T-helper 1 cell (primary cell): Measurements from ENCODE around the gene SV2B.

ENCODE experiments used
- DNase-seq, 5 donors: peaks; one replicate each; pipeline ENCODE4 v3.0.0-alpha.2; 2012 to 2020

The SV2B gene

DNA sequence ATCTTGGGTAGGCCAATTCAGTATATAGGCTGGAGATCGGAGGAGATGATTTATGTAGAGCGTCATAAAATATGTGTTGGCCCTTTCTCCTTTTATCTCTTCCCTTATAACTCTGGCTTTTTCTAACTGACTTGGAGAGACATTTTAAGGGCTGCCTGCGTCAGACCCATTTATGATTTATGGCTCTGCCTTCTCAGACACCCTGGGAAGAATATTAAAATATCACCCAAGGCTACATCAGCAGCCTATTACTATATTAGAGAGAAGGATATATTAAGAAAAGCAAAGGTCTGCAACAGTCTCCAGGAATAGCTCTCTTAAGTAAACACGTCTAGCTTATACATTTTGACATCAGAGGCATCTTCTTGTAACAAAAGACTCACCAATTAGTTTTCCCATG, 179.4 kb downstream of the SV2B start:
- no peak for DNase-seq

DNA sequence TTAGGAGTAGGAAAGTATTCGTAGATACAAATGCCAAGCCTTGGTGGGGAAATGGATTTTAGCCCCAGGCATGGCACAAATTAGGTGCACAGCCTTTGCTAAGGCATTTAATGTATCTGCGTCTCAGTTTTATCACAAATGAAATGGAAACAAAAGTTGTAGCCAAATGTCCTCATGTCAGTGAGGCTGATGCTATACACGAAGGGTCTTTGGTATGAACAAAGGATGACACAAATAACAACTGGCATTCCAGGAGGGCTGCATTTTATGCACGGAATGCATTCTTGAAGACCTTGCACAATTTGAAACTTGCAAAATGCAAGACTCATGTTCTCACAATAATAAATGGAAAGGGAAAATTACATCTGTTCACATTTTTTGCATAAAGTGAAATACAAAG, 181.9 kb downstream of the SV2B start:
- no peak for DNase-seq

DNA sequence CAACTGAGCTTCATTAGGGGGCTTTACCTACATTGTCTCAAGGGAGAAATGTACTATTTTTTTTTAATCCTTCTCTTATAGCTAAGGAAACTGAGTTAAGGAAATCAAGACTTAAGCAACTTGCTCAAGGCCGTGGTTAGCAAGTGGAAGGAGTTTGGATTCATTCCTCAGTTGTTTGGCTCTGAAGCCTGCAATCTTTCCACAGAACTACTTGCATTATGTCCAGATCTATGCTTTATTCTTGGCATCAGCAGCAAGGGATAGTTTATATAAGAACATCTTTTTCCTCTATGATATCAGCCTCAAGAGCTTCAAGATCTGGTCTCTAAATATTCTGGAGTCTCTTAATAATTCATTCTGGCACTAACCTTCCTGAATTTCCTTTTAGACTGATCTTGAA, 182.4 kb downstream of the SV2B start:
- DNase-seq: no peak

DNA sequence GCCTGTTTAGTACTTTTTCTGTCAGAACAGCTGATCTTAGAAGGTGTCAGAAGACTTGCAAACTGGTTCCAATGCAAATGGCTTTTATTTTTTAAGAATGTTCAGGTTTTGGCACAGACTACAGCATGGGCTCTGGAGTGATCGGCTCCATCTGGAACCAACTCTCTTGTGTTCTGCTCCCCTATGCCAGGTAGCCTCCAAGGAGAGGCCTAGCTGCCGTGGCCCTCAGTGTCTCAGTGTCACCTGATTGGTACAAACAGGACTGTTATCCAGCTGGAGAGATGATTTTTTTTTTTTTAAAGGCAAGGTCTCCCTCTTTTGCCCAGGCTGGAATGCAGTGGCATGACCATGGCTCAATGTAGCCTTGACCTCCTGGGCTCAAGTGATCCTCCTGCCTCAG, 183.1 kb downstream of the SV2B start:
- no peak for DNase-seq

DNA sequence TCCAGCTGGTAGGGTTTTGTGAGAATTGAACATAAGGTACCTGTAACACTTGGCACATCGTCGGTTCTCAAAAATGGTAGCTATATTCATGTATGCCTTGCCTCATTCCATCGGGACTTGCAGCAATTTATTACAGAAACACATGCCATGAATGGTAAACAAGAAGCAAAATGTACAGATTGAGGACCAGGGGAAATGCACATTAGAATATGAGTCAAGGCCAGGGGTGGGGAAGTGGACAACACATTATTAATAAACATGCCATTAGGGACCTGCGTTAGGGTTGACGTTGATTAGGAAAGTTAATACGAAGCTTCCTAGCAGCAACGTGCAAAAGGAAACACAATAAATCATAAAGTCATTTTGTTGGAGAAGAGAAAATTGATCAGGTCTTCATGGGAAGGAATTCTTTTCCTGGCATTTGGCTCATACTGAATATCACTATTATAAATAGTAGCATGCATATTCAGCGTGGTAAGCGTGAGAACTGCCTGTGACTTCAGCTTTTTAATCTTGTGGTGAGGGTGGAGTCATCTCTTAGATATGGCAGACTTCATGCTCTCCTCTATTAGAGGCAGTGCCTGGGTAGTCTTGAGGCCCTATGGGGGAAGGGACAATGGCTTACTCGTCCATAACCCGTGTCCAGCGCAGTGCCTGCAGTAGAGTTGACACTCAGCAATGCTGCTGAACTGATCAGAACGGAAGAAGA, 184.9 kb downstream of the SV2B start:
- no peak for DNase-seq

DNA sequence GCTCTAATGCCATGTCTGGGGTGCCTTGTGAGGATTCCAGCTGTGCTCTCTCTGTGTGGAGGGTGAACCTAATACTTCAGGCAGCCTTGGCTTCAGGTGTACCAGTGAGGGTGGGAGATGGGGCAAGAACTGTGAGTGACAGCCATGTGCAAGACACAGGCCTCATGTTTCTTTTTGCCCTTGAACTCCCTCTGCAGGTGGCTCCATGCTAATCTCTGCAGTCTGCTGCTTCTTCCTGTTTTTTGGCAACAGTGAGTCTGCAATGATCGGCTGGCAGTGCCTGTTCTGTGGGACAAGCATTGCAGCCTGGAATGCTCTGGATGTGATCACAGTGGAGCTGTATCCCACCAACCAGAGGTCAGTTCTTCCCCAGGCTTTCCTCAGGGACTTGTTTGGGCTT, 189.3 kb downstream of the SV2B start:
- no peak for DNase-seq

DNA sequence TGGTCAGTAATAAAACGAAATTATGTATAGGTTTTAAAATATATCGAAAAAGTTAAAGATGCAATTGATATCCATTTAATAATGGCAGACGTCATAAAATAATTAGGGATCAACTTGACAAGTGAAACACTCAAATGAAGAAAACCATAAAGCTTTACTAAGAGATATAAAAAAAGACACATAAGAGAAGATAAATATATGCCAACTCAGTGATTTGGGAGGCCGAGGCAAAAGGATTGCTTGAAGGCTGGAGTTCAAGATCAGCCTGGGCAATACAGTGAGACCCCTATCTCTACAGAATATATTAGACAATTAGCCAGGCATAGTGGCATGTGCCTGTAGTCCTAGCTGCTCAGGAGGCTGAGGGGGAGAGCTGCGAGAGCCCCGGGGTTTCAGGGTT, 190.5 kb downstream of the SV2B start:
- DNase-seq: no peak

DNA sequence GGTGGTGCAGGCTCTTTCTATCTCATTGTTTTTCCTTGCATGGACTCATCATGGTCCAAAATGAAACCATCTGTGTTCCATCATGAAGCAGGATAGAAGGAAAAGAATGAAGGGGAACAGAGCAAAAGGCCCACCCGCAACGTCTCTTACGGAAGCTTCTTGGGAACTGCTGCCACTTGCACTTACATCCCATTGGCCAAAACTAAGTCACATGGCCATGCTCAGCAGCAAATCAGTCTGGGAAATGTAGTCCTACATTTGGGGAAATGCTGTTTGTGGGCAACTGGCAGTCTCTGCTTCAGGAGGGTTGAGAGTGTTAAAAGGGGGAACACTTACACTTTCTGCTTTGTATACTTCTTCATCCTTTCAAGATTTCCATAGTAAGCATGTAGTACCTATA, 191.6 kb downstream of the SV2B start:
- DNase-seq: no peak

DNA sequence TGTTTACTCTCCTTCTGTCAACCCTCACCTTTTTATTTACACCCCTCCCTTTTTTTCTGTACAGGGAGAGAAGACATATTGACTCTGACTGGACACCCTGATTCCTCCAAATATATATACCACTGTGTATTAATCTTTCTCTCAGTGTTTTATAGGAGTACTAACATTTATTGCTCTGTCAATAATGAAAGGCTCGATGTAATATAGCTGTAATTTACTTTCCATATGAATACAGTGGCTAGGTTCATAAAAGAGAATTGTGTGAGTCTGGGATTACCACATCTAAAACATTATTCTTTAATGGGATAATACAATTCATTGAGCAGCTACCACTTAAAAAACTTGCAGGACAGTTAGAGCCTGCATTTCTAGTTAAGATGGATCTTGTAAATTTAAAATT, 194.3 kb downstream of the SV2B start:
- no peak for DNase-seq

DNA sequence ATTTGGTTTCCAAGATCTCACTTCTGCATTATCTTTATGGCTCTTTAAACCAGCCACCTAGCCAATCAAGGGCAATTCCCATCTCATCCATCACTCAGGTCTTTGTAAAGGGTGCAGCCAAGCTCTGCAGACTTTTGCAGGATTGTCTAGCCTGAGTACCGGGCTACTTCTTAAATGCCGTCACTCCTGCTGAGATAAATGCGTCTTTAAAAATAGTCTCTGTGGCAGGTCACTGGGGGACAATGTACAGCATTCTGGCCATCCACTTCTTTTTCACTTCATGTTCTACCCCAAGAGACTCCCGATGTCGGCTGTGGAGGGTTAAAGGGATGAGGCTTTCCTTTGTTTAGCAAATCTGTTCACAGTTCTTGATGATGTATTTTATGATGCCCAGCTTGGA, 194.7 kb downstream of the SV2B start:
- no peak for DNase-seq

DNA sequence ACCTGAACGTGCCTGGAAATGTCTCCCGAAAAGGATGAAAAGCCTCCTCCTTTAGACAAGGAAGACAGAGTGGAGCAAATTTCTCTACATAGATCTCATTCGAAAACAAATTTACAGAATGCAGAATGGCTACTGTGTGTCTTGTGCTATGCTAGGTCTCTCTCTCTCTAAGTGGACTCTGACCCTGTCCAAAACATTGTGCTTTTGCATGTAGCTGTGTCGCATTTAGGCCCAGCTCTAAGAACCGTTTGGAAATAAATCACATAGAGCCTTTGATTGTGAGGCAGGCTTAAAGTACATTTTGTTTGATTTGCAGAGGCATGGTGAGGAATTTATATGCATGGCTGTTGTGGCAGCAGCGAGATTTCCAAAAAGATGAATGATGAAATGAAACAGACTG, 198.0 kb downstream of the SV2B start:
- DNase-seq: no peak

DNA sequence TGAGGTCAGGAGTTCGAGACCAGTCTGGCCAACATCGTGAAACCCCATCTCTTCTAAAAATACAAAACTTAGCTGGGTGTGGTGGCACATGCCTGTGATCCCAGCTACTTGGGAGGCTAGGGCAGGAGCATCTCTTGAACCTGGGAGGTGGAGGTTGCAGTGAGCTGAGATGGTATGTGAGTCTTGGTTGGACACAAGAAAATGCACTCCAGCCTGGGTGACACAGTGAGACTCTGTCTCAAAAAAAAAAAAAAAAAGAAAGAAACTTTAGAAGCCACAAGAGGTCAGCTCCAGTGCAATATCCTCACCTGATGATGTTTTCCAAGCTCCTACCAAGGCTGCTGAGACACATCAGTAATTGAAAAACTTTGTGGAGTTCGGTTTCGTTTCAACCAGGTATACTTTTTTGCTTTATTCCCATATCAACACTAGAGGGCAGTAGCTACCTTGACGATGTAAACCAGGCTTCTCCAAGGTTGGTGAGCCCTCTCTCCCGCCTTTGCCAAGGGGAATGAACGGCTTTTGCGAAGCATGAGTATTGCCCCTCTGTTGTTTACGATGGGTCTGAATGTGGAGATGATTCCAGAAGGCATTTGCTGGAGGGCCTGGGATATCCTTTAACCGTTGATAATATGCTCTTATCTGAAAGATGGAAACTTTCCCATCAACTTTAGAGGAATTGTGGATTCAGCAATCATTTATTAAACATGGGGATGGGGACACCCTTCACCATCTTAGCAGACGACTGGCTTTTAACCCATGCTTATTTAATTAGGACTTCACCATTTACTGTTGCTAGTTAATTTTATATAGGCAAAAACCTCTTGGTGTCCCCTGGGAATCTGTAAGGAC, 202.8 kb downstream of the SV2B start:
- DNase-seq: peak in 2 of 5 donors; percentile 21 to 50

DNA sequence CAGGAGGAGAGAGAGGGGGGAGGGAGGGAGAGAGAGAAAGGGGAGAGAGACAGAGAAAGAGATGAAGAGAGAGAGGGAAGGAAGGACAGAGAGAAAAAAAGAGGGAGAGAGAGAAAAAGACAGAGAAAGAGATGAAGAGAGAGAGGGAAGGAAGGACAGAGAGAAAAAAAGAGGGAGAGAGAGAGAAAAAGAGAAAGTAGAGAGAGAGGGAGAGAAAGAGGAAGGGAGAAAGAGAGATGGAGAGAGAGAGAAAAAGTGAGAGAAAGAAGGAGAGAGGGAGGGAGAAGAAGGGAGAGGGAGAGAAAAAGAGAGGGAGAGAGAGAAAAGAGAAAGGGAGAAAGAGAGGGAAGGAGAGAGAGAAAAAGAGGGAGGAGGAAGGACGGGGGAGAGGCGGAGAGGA, 204.2 kb downstream of the SV2B start:
- DNase-seq: no peak

DNA sequence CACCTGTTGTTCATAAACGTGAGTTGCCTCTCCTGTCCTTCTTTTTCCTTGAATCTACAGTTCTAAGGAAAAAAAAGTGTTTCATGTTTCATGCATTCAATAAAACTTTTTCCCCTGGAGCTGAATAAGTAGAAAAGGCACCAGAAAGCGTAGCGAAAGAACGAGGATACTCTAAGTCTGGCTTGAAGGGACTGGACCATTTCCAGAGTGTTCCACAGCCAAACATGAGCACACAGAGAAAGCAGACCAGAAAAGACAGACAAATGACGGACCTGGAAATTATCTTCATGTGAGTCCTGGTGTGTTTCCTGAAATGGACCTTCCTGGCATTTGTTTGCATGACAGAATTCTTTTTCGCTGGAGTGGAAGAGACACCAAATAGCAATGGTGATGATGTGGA, 204.7 kb downstream of the SV2B start:
- no peak for DNase-seq

DNA sequence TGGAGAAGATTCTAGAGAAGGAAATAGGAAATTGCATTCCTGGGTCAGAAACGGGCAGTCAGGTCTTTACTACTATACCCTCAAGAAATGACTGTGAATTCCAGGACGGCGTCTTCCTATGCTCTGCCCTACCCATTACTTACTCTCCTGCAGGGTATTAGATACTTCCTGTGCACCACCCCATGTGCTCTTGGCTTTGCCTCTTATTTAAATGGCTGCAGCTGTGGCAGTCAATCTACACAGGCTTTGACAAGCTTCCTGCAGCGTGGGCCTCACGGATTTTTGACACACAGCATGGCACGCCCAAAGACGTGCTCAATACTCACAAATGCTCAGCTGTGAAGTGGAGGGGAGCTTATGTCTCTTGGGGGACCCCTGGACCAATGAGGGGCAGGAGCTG, 206.1 kb downstream of the SV2B start:
- DNase-seq: no peak

DNA sequence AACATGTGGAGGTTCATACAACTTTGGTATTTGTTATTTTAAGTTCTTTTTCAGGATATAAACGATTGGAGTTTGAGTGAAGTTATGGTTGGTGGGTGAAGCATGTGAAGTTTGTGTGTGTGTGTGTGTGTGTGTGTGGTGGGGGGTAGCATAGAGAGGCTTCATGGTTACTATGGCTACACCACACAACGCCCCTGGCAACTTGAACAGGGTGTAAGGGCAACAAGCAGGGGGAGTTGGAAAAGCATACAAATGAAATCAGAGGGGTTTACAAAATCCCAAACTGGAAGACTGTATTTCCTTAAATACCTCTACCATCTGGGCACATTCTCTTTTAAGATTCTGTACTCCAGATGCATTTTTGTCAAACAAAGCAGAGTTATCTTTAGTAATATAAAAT, 207.5 kb downstream of the SV2B start:
- DNase-seq: no peak

DNA sequence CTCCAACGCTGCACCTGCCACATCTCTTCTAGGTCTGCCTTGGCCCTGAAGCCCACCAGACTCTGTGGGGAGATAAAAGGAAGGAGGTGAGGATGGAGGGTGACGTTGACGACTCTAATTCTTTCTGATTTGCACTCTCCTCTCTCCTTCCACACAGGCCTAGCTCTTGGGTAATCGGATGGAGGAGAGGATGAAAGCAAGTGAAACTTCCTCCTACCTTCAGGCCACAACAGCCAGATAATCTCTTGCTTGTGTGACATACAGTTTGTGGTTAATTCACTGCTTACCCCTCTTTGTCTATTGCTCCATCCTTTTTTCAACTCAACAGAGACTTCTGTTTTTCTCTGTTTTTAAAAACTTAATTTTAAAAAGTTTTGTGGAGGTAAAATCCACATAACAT, 208.1 kb downstream of the SV2B start:
- DNase-seq: peak in 1 of 5 donors; percentile 12

DNA sequence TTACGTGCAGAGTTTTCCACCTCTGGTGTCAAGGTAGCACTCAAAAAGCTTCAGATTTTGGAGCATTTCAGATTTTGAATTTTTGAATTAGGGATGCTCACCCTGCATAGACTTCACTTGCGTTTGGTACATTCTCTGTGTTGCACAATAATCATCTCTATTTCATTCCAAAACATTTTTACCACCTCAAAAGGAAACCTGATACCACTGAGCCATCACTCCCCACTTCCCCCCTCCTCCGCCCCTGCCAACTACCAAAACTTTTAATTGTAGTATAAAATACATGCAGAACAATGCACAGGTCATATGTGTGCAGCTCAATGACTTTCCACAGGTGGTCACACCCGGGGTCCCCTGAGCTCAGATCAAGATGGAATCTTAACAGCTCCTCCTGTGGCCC, 208.8 kb downstream of the SV2B start:
- no peak for DNase-seq

DNA sequence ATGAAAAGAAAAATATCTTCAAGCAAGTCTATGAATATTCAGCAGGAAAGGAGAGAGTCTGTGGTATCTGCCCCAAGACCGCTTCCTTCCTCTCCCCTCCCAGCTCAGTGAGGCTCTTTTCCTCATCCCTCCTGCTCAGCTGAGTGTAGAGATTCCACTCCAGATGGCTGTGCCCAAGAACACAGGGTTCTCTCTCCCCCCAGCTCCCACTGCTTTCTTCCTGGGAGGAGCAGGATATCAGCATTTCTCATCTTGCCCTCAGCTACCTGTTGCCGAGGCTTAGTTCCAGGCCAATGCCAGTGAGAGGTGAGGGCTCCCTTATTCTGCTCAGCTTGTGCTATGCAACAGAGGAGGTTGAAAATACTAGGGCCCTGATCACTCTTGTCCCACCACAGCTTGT, 211.9 kb downstream of the SV2B start:
- DNase-seq: peak in 3 of 5 donors; percentile 5 to 37 (median 26)

DNA sequence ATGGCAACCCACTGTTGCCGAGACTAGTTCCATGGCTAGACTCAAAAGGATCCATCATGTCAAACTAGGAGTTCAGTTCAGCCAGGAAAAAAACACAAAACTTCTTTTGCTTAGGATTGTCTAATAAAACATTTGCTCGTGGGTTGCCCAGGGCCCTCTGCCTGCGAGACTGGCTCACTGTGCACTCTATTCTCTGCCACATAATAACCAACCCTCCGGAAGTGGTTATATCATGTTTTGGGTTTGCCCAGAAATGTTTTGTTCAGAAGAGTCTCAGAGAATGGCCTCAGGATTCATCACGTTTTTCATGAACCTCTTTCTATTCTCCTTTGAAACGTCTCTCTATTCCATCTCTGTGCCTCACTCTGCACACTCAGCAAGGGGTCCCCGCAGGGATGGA, 216.1 kb downstream of the SV2B start:
- DNase-seq: no peak

DNA sequence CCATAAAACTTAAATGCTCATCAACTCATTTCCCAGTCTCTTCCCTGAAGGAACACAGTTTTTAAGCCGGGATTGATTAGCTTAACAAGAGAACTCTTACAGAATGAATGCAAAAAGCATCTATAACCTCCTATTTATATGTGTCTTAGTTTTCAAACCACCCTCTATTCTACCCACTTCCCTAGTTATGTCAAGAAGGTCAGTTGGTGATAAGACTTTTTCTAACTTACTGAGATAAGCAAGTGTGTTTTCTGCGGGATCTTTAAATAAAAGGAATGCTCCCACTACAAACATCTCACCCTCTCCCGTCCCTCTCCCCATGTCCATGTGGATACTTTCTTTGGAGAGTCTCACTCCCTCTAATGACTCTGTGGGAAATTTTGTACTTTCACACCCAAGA, 218.5 kb downstream of the SV2B start:
- no peak for DNase-seq

DNA sequence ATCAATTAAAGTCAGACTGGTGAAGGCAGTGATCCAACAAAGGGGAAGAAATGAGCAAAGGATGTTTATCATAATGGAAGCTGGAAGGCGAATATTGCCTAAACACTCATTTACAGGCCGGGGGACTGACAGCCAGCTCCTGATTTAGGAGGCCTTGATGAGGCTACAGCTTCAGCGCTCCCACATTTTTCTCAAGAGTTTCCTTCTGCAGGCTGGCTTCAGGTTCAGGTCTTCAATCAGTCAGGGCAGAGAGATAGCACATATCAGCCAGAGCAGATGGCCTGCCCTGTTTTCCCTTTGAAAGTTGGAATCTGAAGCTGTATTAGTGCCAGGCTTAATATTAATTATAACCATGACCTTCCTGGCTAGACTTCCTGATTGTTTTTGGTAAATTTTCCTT, 218.9 kb downstream of the SV2B start:
- no peak for DNase-seq

DNA sequence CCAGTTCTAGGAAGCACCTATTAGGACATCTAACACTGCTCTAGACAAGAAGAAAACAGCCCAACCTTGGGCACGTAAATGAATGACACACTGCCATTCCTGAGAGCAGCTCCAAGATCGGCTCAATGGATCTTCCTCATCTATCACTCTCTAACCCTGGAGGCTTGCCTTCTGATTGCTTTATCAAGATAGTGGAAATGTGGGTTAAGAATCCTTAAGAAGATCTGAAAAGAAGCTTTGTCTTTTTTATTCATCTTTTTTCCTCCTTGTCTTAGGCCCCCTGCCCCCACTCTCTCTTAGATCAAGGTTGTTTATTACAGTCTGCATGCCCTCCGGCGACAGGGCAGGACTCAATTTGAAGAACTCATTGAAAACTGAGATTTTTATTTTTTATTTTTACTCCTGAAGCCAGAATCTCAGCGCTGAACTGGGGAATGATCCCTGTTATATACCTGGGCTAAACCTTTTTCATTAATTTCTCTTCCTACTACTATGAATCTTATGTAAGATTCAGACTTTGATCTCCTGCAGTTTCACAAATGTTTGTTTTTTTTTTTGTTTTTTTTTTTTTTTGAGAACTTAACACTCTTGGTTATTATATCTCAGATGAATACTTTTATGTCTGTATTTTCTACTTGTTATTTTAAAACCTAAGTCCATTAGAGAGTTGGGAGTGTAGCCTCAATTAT, 219.5 kb downstream of the SV2B start:
- DNase-seq: no peak

DNA sequence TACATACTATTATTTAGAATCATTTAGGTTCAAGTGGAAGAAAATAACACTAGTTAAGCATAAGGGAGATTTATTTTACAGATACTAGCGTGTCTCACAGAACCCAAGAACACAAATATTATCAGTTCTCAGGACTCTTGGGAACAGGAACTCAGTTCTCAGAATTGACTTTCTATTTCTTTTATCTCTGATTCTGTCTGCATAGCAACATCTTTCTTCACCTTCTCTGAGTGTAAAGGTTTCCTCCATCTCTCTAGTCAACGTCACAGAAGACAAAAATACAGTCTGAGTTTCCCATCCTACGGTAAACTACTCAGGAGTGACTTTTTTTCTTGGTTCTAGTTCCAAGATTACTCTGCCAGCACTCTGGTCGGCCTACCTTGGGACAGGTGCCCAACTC, 220.0 kb downstream of the SV2B start:
- peak in 1 of 5 donors; percentile 14 for DNase-seq
